Parathyroid adenoma (tissue), 2 donors: ENCODE results near the gene CIPC.

Experiments used
- H2AFZ ChIP-seq: fragments of 300-600 bp; sonication (generic); one replicate; pipeline ENCODE4 v1.7.0; 2017; ENCODE audit warnings: antibody characterized with exemption, mild to moderate bottlenecking
- H3K27ac ChIP-seq: fragments of 300-600 bp; sonication (generic); one replicate; pipeline ENCODE4 v1.7.0; 2017
- H3K27me3 ChIP-seq: fragments of 300-600 bp; sonication (generic); one replicate; pipeline ENCODE4 v1.7.0; 2017; ENCODE audit warnings: low read length; ENCODE audit not compliant: control insufficient read depth, insufficient read depth
- H3K36me3 ChIP-seq: fragments of 300-600 bp; sonication (generic); one replicate; pipeline ENCODE4 v1.7.0; 2017; ENCODE audit warnings: low read length; ENCODE audit not compliant: control insufficient read depth, insufficient read depth
- H3K4me1 ChIP-seq: fragments of 300-600 bp; sonication (generic); one replicate; pipeline ENCODE4 v1.7.0; 2017; ENCODE audit warnings: control low read depth
- H3K4me2 ChIP-seq: fragments of 300-600 bp; sonication (generic); one replicate; pipeline ENCODE4 v1.7.0; 2017; ENCODE audit warnings: low read length
- H3K4me3 ChIP-seq: fragments of 300-600 bp; sonication (generic); one replicate; pipeline ENCODE4 v1.7.0; 2017; ENCODE audit warnings: low read depth, low read length
- H3K79me2 ChIP-seq: fragments of 300-600 bp; sonication (generic); one replicate; pipeline ENCODE4 v1.7.0; 2017; ENCODE audit warnings: control low read depth
- H3K9ac ChIP-seq: fragments of 300-600 bp; sonication (generic); one replicate; pipeline ENCODE4 v1.7.0; 2017; ENCODE audit warnings: mild to moderate bottlenecking
- H3K9me3 ChIP-seq: fragments of 300-600 bp; sonication (generic); one replicate; pipeline ENCODE4 v1.7.0; 2017; ENCODE audit warnings: low read length; ENCODE audit not compliant: control insufficient read depth
- TF ChIP-seq, protein P1 (sequence below): fragments of 300-600 bp; sonication (generic); IDR thresholded peaks from one replicate; pipeline ENCODE4 v1.7.0; 2017; ENCODE audit warnings: antibody characterized with exemption, mild to moderate bottlenecking
- donor health status: primary hyperparathyroidism.

CIPC gene

DNA sequence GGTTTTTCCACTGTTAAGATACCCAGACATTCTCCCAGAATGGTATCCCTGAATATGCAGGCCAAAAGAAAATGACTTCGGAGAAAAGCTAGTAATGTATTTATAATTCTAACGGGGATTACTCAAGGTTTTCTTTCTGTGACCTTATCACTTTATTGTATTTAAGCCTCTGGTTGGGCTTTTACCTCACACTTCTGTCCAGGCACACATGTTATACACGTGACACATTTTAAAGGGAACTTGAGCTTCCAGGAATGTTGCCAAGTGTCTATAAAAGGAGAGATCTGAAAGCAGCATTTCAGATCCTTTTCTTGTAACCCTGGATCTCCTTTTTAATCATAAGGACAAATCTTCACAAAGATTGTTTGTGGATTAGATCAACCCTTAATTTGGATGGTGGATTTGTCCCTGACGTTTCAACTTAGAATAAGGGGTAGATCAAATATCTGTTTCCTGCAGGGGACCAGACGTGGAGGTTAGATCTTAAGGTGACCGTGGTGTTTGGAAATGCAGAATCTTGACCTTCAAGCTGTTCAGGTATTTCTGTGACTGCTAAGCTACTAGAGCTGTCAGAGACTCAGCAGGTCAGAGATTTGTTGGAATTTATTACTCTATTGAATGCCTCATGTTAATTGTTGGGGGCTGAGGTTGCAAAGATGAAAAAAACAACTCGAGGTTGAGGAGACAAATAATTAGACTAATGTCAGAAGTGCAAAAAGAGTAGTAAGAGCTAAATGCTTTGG is 1.5 kb downstream of the CIPC start:
- peak overlapping the region; percentile 98 for H3K27ac ChIP-seq

DNA sequence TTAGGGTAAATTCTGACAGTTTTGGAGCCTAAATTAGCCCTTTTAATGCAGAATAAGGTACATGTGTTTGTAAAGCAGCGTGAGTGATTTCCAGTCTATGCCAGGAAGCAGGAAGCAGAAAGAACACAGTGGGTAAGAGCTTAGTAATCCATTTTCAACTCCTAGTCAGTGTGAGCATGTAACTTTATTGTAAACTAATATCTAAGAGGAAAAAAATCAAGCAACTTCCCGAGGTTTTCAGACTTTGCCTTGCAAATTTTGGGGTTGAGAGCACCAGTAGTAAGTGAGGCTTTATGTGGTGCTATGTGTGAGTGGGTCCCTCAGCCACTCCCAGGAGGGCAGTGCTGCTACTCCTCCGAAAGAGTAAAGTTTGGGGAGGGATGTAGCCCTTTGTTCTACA is 2.9 kb downstream of the CIPC start:
- Histone ChIP-seq H3K4me2 (peak overlapping the region; percentile 13), H3K36me3 (no peaks in the 10 kb centered on the region), H3K9ac (no peak overlapping the region), H3K4me3 (no peak overlapping the region), H3K27ac (peak overlapping the region; percentile 98), H3K79me2 (peaks cover 44% of the 10 kb centered on the region), H3K4me1 (peaks cover 29% of the 10 kb centered on the region), H3K9me3 (no peaks in the 10 kb centered on the region), H3K27me3 (no peaks in the 10 kb centered on the region), H2AFZ (no peak overlapping the region)
- TF ChIP-seq, protein P1, sequence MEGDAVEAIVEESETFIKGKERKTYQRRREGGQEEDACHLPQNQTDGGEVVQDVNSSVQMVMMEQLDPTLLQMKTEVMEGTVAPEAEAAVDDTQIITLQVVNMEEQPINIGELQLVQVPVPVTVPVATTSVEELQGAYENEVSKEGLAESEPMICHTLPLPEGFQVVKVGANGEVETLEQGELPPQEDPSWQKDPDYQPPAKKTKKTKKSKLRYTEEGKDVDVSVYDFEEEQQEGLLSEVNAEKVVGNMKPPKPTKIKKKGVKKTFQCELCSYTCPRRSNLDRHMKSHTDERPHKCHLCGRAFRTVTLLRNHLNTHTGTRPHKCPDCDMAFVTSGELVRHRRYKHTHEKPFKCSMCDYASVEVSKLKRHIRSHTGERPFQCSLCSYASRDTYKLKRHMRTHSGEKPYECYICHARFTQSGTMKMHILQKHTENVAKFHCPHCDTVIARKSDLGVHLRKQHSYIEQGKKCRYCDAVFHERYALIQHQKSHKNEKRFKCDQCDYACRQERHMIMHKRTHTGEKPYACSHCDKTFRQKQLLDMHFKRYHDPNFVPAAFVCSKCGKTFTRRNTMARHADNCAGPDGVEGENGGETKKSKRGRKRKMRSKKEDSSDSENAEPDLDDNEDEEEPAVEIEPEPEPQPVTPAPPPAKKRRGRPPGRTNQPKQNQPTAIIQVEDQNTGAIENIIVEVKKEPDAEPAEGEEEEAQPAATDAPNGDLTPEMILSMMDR, result no peak

More for the DNA sequence above, 1.5 kb downstream of the CIPC start:
- Histone ChIP-seq H3K4me1 (peaks cover 20% of the 10 kb centered on the region), H3K4me2 (peak overlapping the region; percentile 90), H3K36me3 (no peaks in the 10 kb centered on the region), H3K79me2 (peaks cover 44% of the 10 kb centered on the region), H3K4me3 (peak overlapping the region; percentile 100), H2AFZ (no peak overlapping the region), H3K9ac (no peak overlapping the region), H3K9me3 (no peaks in the 10 kb centered on the region), H3K27me3 (no peaks in the 10 kb centered on the region)
- TF ChIP-seq, protein P1, result no peak

DNA sequence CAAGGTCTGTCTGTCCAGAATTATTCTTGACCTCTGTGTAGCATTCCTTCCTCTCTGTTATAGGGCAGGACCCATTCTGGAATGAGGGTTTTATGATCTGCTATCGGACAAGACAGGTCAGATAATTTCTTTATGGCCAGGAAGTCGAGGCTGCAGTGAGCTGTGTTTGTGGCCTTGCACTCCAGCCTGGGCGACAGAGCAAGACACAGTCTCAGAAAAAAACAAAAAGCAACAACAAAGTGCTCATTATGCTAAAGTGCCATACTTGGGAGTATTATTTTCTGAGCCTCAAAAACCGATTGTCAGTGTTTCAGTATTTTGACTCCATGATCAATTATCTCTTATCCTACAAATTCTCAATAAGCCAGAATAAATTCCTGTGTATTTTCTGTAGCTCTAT is 4.1 kb downstream of the CIPC start:
- H3K27ac ChIP-seq, result no peak overlapping the region
- TF ChIP-seq, protein P1, result no peak
- H3K4me2 ChIP-seq, result no peak overlapping the region
- no peaks in the 10 kb centered on the region for H3K9me3 ChIP-seq
- H3K27me3 ChIP-seq, result no peaks in the 10 kb centered on the region
- H3K79me2 ChIP-seq, result peaks cover 50% of the 10 kb centered on the region
- no peak overlapping the region for H3K9ac ChIP-seq
- H3K36me3 ChIP-seq, result no peaks in the 10 kb centered on the region
- H3K4me3 ChIP-seq, result no peak overlapping the region
- no peak overlapping the region for H2AFZ ChIP-seq
- peaks cover 28% of the 10 kb centered on the region for H3K4me1 ChIP-seq

DNA sequence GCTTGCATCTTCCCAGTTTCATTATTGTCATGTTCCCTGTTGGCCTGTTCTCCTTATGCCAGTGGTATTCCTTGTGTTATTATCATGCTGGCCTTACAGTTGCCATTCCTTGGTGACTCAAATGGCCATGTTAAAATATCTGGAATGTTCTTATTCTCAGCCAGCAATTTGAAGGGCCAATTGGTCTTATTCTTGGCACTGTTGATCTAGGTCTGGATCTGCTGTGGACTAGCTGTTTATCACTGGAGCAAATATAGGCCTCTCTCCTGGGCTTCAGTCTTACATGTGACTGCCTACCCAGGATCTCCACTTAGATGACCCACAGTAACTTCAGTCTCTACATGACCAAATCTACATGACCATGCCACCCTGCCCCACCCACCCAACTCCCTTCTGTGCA is 5.4 kb downstream of the CIPC start:
- Histone ChIP-seq H3K9ac (no peak overlapping the region), H3K27ac (no peak overlapping the region), H3K79me2 (peaks cover 50% of the 10 kb centered on the region), H3K36me3 (no peaks in the 10 kb centered on the region), H3K9me3 (no peaks in the 10 kb centered on the region), H3K27me3 (no peaks in the 10 kb centered on the region), H3K4me2 (no peak overlapping the region), H3K4me1 (peaks cover 30% of the 10 kb centered on the region), H3K4me3 (no peak overlapping the region), H2AFZ (no peak overlapping the region)
- TF ChIP-seq, protein P1, result no peak

DNA sequence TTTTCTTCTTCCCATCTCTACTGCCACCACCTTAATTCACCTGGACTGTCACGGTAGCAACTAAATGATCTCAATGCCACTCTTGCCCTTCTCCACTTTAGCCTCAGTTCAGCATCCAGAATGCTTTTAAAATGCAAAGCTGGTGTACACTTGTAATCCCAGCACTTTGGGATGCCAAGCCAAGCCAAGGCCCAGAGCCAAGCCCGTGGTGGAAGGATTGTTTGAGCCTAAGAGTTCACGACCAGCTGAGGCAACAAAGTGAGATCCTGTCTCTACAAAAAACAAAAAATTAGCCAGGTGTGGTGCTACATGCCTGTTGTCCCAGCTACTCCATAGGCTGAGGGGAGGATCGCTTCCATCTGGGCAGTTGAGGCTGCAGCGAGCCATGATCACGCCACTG is 5.9 kb downstream of the CIPC start:
- peak overlapping the region; percentile 78 for H3K27ac ChIP-seq
- H3K9ac ChIP-seq, result no peak overlapping the region
- no peak overlapping the region for H3K4me2 ChIP-seq
- H3K79me2 ChIP-seq, result peaks cover 45% of the 10 kb centered on the region
- TF ChIP-seq, protein P1, result no peak
- H3K4me3 ChIP-seq, result no peak overlapping the region
- H2AFZ ChIP-seq, result no peak overlapping the region
- no peaks in the 10 kb centered on the region for H3K9me3 ChIP-seq
- H3K4me1 ChIP-seq, result peaks cover 29% of the 10 kb centered on the region
- H3K27me3 ChIP-seq, result no peaks in the 10 kb centered on the region
- no peaks in the 10 kb centered on the region for H3K36me3 ChIP-seq
